Kidney epithelial cell (primary cell): ENCODE data around the gene ENTR1. TPM values are rescaled to one million over a fixed set of nuclear protein-coding genes. Genes with fewer than 3 reads are reported as not detected.

Source experiments
- DNase-seq: peaks from one replicate; pipeline ENCODE4 v3.0.0-alpha.2; 2010; ENCODE audit warnings: low read depth
- H3K27me3 ChIP-seq: 2 replicates; pipeline ENCODE4 v1.6.0; 2011; ENCODE audit warnings: low read length; ENCODE audit not compliant: control insufficient read depth, insufficient read depth
- H3K36me3 ChIP-seq: 2 replicates; pipeline ENCODE4 v1.5.1; 2011; ENCODE audit warnings: low read length; ENCODE audit not compliant: control insufficient read depth, insufficient read depth
- H3K4me3 ChIP-seq: 2 replicates; pipeline ENCODE4 v1.5.1; 2011; ENCODE audit warnings: low read depth, mild to moderate bottlenecking, control low read depth, low read length
- total RNA-seq: library from RNA; depleted of rRNA; stranded (reverse); fragments of >200 nt; gene quantifications from 2 replicates; pipeline ENCODE4 v1.2.3, GENCODE V29; 2015
- TF ChIP-seq, protein P1 (sequence below): IDR thresholded peaks from 2 replicates; pipeline ENCODE4 v1.5.1; 2011; ENCODE audit warnings: mild to moderate bottlenecking, moderate library complexity, low read length, control low read depth, inconsistent platforms; ENCODE audit not compliant: insufficient read depth, poor library complexity, severe bottlenecking

ENTR1 gene
- total RNA-seq, 1 donor from 2014 or later: 71.4 TPM

DNA sequence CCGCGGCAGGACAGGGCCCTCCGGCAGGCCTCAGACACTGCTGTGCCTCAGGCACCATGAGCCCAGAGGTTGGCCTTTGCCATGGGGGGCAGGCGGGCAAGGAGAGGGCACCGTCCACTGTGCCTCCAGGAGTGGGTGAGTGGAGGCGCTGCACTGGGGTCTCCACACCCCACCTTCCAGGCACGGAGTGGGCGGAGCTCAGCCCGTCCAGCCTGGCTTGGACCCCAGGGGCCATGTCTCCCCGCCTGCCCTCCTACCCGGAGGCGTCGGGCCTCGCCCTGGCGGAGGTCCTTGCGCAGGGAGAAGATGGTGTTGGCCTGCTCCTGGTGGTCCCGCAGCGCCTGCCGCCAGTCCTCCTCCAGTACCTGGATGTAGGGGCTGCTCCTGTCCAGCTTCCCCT lies 40.4 kb downstream of the ENTR1 start:
- DNase-seq: no peak
- TF ChIP-seq, protein P1, sequence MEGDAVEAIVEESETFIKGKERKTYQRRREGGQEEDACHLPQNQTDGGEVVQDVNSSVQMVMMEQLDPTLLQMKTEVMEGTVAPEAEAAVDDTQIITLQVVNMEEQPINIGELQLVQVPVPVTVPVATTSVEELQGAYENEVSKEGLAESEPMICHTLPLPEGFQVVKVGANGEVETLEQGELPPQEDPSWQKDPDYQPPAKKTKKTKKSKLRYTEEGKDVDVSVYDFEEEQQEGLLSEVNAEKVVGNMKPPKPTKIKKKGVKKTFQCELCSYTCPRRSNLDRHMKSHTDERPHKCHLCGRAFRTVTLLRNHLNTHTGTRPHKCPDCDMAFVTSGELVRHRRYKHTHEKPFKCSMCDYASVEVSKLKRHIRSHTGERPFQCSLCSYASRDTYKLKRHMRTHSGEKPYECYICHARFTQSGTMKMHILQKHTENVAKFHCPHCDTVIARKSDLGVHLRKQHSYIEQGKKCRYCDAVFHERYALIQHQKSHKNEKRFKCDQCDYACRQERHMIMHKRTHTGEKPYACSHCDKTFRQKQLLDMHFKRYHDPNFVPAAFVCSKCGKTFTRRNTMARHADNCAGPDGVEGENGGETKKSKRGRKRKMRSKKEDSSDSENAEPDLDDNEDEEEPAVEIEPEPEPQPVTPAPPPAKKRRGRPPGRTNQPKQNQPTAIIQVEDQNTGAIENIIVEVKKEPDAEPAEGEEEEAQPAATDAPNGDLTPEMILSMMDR: no peak
- H3K27me3 ChIP-seq: no peaks in the 10 kb centered on the region
- no peak overlapping the region for H3K4me3 ChIP-seq
- H3K36me3 ChIP-seq: no peaks in the 10 kb centered on the region

DNA sequence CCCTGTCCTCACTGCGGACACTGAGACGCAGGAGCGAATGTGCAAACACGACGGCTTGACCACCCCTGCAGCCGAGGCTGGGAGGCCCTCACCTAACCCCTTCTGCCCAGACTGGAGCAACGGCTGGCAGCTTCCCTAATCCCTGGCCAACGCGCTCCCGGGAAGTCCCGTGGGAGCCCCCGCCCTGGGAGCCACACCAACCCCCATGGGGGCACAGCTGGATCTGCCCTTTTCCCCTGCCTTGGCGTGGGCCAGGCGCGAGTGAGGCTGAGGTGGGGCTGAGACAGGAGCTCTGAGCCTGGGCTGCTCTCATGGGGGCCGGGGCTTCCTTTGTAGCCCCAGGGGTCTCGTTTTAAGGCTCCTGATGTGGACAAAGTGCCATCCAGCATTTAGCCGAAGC lies 42.2 kb downstream of the ENTR1 start:
- TF ChIP-seq, protein P1: no peak
- Histone ChIP-seq H3K4me3 (no peak overlapping the region), H3K27me3 (no peaks in the 10 kb centered on the region), H3K36me3 (no peaks in the 10 kb centered on the region)
- DNase-seq: no peak

DNA sequence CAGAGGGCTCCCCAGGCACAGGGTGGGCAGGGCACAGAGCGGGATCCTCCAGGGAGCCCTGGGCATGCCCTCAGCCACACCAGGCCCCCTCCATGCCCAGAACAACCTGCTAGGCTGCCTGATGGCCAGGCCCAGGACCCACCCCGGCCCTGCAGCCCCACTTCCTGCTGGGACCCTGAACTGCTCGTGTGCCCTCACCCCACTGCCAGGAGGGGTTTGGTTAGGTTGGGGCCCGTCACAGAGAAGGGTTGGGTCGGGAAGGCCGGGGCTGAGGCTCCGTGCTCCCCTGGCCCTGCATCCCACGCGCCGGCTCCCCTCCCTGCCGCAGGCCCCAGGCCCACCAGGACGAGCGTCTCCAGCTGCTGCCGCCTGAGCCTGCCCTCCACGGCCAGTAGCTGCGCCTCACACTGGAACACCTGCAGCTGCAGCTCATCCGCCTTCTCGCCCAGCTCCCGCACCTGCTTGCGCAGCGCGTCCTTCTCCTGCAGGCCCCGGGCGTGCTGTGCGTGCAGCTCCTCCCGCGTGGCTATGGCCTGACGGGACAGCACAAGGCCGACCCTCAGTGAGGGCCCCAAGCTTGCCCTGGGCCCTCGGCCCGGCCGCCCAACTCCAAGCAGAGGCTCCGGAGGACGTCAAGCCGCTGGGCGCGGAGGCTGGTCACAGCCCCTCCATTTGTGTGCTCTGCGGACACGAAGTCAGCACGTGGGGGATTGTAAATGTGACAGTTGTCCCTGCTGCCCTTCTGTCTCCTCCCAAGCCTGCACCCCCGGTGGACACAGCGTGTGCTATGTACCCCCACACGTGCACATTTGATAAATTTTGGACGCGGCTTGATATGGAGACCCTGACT lies 42.9 kb downstream of the ENTR1 start:
- Histone ChIP-seq H3K4me3 (no peak overlapping the region), H3K36me3 (no peaks in the 10 kb centered on the region), H3K27me3 (no peaks in the 10 kb centered on the region)
- TF ChIP-seq, protein P1: no peak
- DNase-seq: no peak

DNA sequence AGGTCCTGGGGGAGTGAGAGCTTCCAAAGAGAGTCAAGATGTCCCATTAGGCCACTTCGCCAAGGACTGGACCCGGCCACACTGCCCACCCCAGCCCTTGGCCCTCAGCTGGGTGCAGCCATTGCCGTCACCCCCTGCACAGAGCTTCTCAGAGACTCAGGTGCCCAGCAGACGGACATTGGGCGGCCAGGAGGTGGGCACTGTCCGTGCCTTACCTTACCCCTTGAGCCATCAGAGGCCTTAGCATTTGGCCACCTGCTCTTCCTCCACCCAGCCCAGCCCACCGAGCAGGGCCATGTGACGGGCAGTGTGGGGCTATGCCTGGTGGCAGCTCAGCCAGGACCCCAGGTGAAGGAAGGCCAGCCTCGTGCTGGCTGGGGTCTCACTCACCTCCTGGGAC lies 43.6 kb downstream of the ENTR1 start:
- Histone ChIP-seq H3K36me3 (no peaks in the 10 kb centered on the region), H3K27me3 (no peaks in the 10 kb centered on the region), H3K4me3 (no peak overlapping the region)
- TF ChIP-seq, protein P1: no peak
- DNase-seq: no peak

DNA sequence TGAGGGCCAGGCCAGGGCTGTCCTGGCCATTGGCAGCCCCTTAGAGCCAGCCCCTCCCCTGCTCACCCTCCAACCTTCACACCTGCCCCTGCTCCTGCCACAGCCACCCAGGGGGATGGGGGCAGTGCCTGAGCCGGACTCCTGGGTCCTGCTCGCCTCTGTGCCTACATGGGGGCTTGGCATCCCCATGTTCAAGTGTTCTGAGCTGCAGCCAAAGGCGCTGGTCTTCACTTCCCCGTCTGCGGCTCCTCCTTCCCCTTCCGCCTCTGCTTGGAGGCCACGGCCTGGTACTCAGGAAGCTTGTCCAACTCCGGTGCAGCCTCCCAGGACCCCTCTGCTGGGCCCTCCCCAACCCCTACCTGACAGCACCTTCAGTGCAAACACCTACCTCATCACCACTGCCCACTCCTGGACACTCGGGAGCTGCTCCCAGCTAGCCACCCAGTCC lies 44.6 kb downstream of the ENTR1 start:
- Histone ChIP-seq H3K4me3 (no peak overlapping the region), H3K27me3 (no peaks in the 10 kb centered on the region), H3K36me3 (no peaks in the 10 kb centered on the region)
- no peak for DNase-seq
- TF ChIP-seq, protein P1: no peak
